OCI-M2 (cell line): ENCODE measurements around the gene PARP9.

Experiments used
- DNase-seq: peaks from one replicate; lab custom pipeline; 2025; ENCODE audit not compliant: unreplicated experiment; lab: John Stamatoyannopoulos, UW

PARP9 gene

DNA sequence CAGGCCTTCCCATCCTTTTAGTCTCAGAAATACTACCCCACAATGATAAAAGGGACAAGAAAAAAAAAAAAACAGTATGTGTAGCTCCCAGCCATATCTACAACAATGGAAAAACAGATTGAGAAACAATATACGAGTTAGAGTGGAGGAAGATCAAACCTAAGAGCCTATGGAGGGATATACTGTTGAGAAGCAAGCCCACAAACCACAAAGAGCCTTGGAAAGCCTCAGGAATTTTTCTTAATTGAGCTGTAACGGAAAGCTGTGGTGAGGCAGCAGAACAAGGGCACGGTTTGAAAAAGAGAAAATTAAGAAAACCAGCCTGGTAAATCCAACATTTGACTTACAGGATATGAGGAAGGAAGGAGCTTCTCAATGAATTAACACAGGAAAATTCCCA, 70.8 kb downstream of the PARP9 start:
- DNase-seq, result no peak

DNA sequence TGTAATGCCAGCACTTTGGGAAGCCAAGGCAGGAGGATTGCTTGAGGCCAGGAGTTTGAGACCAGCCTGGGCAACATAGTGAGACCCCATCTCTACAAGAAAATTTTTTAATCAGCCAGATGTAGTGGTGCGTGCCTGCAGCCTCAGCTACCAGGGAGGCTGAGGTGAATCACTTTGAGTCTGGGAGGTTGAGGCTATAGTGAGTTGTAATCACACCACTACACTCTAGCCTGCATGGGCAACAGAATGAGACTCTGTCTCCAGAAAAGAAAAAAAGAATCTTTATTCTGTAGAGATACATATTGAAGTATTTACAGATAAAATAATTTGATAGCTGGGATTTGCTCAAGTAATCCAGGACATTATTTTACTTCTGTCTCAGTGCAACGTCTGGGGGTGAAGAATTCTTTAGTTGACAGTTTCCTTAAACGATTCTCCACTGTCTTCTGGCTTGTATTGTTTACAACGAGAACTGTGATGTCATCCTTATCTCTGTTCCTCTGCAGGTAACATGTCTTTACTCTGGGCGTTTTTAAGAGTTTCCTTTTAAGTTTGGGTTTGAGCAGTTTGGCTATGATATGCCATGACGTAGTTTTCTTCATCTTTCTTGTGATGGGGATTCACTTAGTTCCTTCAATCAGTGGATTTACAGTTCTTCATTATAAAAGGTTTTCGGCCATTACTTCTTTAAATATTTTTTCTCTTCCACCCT, 75.7 kb downstream of the PARP9 start:
- DNase-seq, result no peak

DNA sequence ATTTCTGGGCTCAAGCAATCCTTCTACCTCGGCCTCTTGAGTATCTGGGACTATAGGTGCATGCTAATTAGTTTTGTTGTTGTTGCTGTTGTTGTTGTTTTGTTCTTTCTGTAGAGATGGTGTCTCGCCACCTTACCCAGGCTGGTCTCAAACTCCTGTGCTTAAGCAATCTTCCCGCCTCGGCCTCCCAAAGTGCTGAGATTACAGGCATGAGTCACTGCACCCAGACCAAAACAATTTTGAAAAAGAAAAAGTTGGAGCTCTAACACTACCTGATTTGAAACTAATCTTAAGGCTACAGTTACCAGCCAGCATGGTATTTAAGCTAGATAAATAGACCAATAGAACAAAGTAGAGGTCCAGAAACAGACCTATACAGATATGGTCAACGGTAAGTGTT, 79.1 kb downstream of the PARP9 start:
- no peak for DNase-seq

DNA sequence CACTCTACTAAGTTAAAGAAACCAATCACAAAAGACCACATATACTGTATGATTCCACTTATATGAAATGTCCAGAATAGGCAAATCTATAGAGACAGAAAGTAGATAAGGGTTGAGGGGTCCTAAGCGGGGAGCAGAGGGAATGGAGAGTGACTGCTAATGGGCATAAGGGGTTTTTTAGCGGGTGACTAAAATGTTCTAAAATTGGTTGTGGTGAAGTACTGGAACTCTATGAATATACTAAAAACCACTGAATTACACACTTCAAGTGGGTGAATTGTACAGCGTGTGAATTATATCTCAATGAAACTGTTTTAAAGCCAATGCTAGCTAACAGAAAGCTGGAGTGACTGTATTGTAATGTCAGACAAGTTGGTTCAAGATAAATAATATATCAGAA, 82.7 kb downstream of the PARP9 start:
- DNase-seq, result no peak
